Mammary epithelial cell (primary cell): ENCODE measurements around the gene PPIL1.

ENCODE experiments used
- CTCF ChIP-seq, 2 donors: IDR thresholded peaks in 1 of 2; conservative IDR thresholded peaks in 1 of 2; 2 replicates each; pipeline ENCODE4 v1.5.1; 2011 to 2012; ENCODE audit warnings: inconsistent platforms in 2 of 2, low read length in 2 of 2, mild to moderate bottlenecking in 2 of 2, control low read depth in 1 of 2, low read depth in 1 of 2; ENCODE audit not compliant: insufficient read depth in 1 of 2; ENCODE audit errors: extremely low read depth in 1 of 2
- EZH2 ChIP-seq: IDR thresholded peaks from 2 replicates; pipeline ENCODE4 v1.6.1; 2012; ENCODE audit warnings: low read length, inconsistent platforms, borderline replicate concordance

DNA sequence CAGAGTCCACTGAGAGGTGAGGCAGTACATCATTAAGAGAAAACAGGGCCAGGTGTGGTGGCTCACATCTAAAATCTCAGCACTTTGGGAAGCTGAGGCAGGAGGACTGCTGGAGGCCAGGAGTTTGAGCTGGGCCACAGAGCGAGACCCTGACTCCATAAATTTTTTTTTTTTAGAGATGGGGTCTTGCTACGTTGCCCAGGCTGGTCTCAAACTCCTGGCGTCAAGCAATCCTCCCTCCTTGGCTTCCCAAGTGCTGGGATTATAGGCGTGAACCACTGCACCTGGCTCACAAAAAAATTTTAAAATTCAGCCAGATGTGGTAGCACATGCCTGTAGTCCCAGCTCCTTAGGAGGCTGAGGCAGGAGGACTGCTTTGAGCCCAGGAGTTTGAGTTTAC, 17.3 kb downstream of the PPIL1 start:
- TF ChIP-seq CTCF (conservative IDR thresholded peaks at IDR 0.05 in 1 of 2, IDR thresholded peaks at IDR 0.05 in 1 of 2; ENCODE audit: extremely low read depth in 1 of 2, insufficient read depth in 1 of 2, low read depth in 1 of 2, low read length in 2 of 2) (no peak), EZH2 (no peak)
